ENCODE data around the gene GNA15.
A peak's percentile ranks its signal among the peaks of the same experiment; 100 is the strongest.
"Not testable (repeated sequence)": the region's sequence is repeated elsewhere in the genome, so short reads cannot be mapped to it uniquely, and the experiment has no call there.

Gene GNA15

GRCh38 chr19:3135961-3136683, at the start of gene GNA15:
Gene GNA15, plus strand, starts transcription at chr19:3136033. Its CDS starts 418 bp downstream, at chr19:3136451.
- peak; percentile 52 for DNase-seq

- no peak for DNase-seq
Observed at GRCh38 chr19:3087769-3088168, 48.1 kb upstream of the GNA15 start.

GRCh38 chr19:3089299-3089855, 46.5 kb upstream of the GNA15 start:
- not testable (repeated sequence) for DNase-seq

GRCh38 chr19:3094601-3095440, 41.0 kb upstream of the GNA15 start:
- DNase-seq, result peak; percentile 56

- peak; percentile 77 for DNase-seq
Observed at GRCh38 chr19:3095441-3096191, 40.2 kb upstream of the GNA15 start.

GRCh38 chr19:3096267-3096901, 39.4 kb upstream of the GNA15 start:
- no peak for DNase-seq

- no peak for DNase-seq
Observed at GRCh38 chr19:3096902-3097326, 38.9 kb upstream of the GNA15 start.

- DNase-seq, result no peak
Observed at GRCh38 chr19:3097442-3097871, 38.4 kb upstream of the GNA15 start.

- no peak for DNase-seq
Observed at GRCh38 chr19:3098141-3098514, 37.7 kb upstream of the GNA15 start.

GRCh38 chr19:3098515-3099346, 37.1 kb upstream of the GNA15 start:
- DNase-seq, result peak; percentile 27

GRCh38 chr19:3099347-3100145, 36.3 kb upstream of the GNA15 start:
- no peak for DNase-seq

GRCh38 chr19:3100331-3100730, 35.5 kb upstream of the GNA15 start:
- no peak for DNase-seq

GRCh38 chr19:3100747-3101730, 34.8 kb upstream of the GNA15 start:
- DNase-seq, result no peak

- DNase-seq, result no peak
Observed at GRCh38 chr19:3102239-3103140, 33.3 kb upstream of the GNA15 start.

- DNase-seq, result no peak
Observed at GRCh38 chr19:3104708-3104983, 31.2 kb upstream of the GNA15 start.

GRCh38 chr19:3105641-3106508, 30.0 kb upstream of the GNA15 start:
- DNase-seq, result no peak

GRCh38 chr19:3106509-3107141, 29.2 kb upstream of the GNA15 start:
- no peak for DNase-seq
